ENCODE measurements around the gene CYBA. TPM values are rescaled to one million over a fixed set of nuclear protein-coding genes. Genes with fewer than 3 reads are reported as not detected.
A peak's percentile ranks its signal among the peaks of the same experiment; 100 is the strongest.

CYBA gene
- total and polyA plus RNA-seq, 9 of the 15 experiments (the other 6 are each of a cell fraction or from before 2014, with no cell fraction given), result 0.34 to 683 (median 93.0) TPM

DNA sequence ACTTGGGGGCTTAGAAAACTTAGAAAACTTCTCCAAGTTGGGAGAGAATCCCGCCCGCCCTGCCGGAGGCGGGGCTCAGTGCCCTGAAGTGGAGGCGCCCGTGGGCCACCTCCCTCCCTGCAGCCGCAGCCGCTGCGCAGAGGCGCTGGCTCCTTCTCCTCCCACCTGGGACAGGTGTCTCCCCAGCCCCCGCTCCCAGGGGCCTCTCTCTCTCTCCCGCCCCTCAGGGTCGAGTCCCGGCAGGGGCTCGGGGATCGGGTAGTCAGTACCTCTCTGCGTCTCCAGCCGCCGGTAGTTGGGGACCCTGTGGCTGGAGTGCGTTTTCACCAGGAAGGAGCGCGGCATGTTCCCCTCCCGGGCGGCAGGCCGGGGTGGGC is 35.2 kb upstream of the CYBA start (continued):
- 0 out of 4 replicates have a peak, but pooled peaks of 1 of the 2 experiments have one; percentile 22 for TF ChIP-seq SIN3A (IDR thresholded peaks at IDR 0.05; ENCODE audit: borderline replicate concordance in 2 of 2, control insufficient read depth in 1 of 2, low read depth in 2 of 2, low read length in 2 of 2)
- TF ChIP-seq NFYB (IDR thresholded peaks at IDR 0.05; ENCODE audit: extremely low read depth, insufficient read length), result no peak
- no peak for TF ChIP-seq TGIF2 (CRISPR knock-in tag; IDR thresholded peaks at IDR 0.05)
- TF ChIP-seq RB1 (IDR thresholded peaks at IDR 0.05; ENCODE audit: low read depth), result 0 out of 2 replicates have a peak, but pooled peaks have one; percentile 8
- TF ChIP-seq, protein P1, sequence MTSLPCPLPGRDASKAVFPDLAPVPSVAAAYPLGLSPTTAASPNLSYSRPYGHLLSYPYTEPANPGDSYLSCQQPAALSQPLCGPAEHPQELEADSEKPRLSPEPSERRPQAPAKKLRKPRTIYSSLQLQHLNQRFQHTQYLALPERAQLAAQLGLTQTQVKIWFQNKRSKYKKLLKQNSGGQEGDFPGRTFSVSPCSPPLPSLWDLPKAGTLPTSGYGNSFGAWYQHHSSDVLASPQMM (CRISPR knock-in tag; IDR thresholded peaks at IDR 0.05), result no peak
- TF ChIP-seq SRSF3 (IDR thresholded peaks at IDR 0.05; ENCODE audit: insufficient read depth, low read length), result no peak
- TF ChIP-seq, protein P2, sequence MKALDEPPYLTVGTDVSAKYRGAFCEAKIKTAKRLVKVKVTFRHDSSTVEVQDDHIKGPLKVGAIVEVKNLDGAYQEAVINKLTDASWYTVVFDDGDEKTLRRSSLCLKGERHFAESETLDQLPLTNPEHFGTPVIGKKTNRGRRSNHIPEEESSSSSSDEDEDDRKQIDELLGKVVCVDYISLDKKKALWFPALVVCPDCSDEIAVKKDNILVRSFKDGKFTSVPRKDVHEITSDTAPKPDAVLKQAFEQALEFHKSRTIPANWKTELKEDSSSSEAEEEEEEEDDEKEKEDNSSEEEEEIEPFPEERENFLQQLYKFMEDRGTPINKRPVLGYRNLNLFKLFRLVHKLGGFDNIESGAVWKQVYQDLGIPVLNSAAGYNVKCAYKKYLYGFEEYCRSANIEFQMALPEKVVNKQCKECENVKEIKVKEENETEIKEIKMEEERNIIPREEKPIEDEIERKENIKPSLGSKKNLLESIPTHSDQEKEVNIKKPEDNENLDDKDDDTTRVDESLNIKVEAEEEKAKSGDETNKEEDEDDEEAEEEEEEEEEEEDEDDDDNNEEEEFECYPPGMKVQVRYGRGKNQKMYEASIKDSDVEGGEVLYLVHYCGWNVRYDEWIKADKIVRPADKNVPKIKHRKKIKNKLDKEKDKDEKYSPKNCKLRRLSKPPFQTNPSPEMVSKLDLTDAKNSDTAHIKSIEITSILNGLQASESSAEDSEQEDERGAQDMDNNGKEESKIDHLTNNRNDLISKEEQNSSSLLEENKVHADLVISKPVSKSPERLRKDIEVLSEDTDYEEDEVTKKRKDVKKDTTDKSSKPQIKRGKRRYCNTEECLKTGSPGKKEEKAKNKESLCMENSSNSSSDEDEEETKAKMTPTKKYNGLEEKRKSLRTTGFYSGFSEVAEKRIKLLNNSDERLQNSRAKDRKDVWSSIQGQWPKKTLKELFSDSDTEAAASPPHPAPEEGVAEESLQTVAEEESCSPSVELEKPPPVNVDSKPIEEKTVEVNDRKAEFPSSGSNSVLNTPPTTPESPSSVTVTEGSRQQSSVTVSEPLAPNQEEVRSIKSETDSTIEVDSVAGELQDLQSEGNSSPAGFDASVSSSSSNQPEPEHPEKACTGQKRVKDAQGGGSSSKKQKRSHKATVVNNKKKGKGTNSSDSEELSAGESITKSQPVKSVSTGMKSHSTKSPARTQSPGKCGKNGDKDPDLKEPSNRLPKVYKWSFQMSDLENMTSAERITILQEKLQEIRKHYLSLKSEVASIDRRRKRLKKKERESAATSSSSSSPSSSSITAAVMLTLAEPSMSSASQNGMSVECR (CRISPR knock-in tag; IDR thresholded peaks at IDR 0.05), result peak; percentile 23; the same call in 1 of the 2 replicates
- no peak for TF ChIP-seq ZNF197 (CRISPR knock-in tag; IDR thresholded peaks at IDR 0.05; ENCODE audit: low read depth)
- TF ChIP-seq, protein P3, sequence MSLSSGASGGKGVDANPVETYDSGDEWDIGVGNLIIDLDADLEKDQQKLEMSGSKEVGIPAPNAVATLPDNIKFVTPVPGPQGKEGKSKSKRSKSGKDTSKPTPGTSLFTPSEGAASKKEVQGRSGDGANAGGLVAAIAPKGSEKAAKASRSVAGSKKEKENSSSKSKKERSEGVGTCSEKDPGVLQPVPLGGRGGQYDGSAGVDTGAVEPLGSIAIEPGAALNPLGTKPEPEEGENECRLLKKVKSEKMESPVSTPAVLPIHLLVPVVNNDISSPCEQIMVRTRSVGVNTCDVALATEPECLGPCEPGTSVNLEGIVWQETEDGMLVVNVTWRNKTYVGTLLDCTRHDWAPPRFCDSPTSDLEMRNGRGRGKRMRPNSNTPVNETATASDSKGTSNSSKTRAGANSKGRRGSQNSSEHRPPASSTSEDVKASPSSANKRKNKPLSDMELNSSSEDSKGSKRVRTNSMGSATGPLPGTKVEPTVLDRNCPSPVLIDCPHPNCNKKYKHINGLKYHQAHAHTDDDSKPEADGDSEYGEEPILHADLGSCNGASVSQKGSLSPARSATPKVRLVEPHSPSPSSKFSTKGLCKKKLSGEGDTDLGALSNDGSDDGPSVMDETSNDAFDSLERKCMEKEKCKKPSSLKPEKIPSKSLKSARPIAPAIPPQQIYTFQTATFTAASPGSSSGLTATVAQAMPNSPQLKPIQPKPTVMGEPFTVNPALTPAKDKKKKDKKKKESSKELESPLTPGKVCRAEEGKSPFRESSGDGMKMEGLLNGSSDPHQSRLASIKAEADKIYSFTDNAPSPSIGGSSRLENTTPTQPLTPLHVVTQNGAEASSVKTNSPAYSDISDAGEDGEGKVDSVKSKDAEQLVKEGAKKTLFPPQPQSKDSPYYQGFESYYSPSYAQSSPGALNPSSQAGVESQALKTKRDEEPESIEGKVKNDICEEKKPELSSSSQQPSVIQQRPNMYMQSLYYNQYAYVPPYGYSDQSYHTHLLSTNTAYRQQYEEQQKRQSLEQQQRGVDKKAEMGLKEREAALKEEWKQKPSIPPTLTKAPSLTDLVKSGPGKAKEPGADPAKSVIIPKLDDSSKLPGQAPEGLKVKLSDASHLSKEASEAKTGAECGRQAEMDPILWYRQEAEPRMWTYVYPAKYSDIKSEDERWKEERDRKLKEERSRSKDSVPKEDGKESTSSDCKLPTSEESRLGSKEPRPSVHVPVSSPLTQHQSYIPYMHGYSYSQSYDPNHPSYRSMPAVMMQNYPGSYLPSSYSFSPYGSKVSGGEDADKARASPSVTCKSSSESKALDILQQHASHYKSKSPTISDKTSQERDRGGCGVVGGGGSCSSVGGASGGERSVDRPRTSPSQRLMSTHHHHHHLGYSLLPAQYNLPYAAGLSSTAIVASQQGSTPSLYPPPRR (CRISPR knock-in tag; IDR thresholded peaks at IDR 0.05; ENCODE audit: borderline replicate concordance), result no peak
